Lower leg skin (tissue), 3 donors: ENCODE measurements around the gene RSPH4A.

ENCODE experiments used
- POLR2A ChIP-seq, 2 donors: fragments of 450-650 bp; IDR thresholded peaks; one replicate each; pipeline ENCODE4 v1.6.1; 2016 to 2017; ENCODE audit warnings: antibody characterized with exemption in 2 of 2, mild to moderate bottlenecking in 1 of 2, moderate library complexity in 1 of 2
- TF ChIP-seq, protein P1 (sequence below), 3 donors: fragments of 450-650 bp; IDR thresholded peaks; one replicate each; pipeline ENCODE4 v1.5.1; 2016; ENCODE audit warnings: antibody characterized with exemption in 3 of 3, mild to moderate bottlenecking in 3 of 3, moderate library complexity in 2 of 3

DNA sequence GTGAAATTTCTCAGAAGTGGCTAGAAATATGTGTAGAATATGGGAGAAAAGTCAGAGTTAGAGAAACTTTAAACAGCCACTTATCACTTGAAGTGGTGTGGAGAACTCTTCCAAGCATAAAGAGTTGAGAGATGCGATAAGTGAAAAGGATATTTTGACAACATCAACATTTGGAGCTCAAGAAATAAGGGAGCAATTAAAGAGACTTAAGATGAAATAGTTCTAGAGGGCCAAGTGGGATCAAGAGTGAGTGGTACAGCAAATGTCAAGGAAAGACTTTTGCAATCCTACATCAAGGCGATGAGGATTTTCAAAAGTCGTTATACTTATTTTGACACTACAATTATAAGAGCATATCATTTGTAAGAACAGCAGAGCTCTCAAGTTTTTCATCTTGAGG lies 9.6 kb downstream of the RSPH4A start:
- TF ChIP-seq, protein P1, sequence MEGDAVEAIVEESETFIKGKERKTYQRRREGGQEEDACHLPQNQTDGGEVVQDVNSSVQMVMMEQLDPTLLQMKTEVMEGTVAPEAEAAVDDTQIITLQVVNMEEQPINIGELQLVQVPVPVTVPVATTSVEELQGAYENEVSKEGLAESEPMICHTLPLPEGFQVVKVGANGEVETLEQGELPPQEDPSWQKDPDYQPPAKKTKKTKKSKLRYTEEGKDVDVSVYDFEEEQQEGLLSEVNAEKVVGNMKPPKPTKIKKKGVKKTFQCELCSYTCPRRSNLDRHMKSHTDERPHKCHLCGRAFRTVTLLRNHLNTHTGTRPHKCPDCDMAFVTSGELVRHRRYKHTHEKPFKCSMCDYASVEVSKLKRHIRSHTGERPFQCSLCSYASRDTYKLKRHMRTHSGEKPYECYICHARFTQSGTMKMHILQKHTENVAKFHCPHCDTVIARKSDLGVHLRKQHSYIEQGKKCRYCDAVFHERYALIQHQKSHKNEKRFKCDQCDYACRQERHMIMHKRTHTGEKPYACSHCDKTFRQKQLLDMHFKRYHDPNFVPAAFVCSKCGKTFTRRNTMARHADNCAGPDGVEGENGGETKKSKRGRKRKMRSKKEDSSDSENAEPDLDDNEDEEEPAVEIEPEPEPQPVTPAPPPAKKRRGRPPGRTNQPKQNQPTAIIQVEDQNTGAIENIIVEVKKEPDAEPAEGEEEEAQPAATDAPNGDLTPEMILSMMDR (IDR thresholded peaks at IDR 0.05): no peak
- no peak for TF ChIP-seq POLR2A (IDR thresholded peaks at IDR 0.05)
